Neural progenitor cell (in vitro differentiated cells): ENCODE measurements around the gene C12orf57. TPM values are rescaled to one million over a fixed set of nuclear protein-coding genes. Genes with fewer than 3 reads are reported as not detected.

Experiments
- DNase-seq: peaks from one replicate; pipeline ENCODE4 v3.0.0-alpha.2; 2016; ENCODE audit warnings: low spot score
- H2AFZ ChIP-seq: fragments of 200-600 bp; sonication (generic); replicated peaks from 2 replicates; pipeline ENCODE4 v1.6.1; 2016; ENCODE audit warnings: antibody characterized with exemption
- H3F3A ChIP-seq: fragments of 200-600 bp; sonication (generic); 2 replicates; pipeline ENCODE4 v1.6.1; 2016; ENCODE audit warnings: antibody characterized with exemption, low read depth
- H3K27ac ChIP-seq: fragments of 200-600 bp; sonication (generic); 2 replicates; pipeline ENCODE4 v1.5.1; 2016; ENCODE audit warnings: mild to moderate bottlenecking
- H3K27me3 ChIP-seq: fragments of 200-600 bp; sonication (generic); 2 replicates; pipeline ENCODE4 v1.6.1; 2016; ENCODE audit warnings: mild to moderate bottlenecking, moderate library complexity
- H3K36me3 ChIP-seq: fragments of 200-600 bp; sonication (generic); 2 replicates; pipeline ENCODE4 v1.5.1; 2016
- H3K4me1 ChIP-seq: fragments of 200-600 bp; sonication (generic); 2 replicates; pipeline ENCODE4 v1.6.1; 2016; ENCODE audit warnings: mixed run types
- H3K4me2 ChIP-seq: fragments of 200-600 bp; sonication (generic); 2 replicates; pipeline ENCODE4 v1.6.1; 2016
- H3K4me3 ChIP-seq: fragments of 200-600 bp; sonication (generic); 2 replicates; pipeline ENCODE4 v1.5.1; 2016
- H3K79me2 ChIP-seq: fragments of 200-600 bp; sonication (generic); 2 replicates; pipeline ENCODE4 v1.6.1; 2016; ENCODE audit warnings: low read depth
- H3K9ac ChIP-seq: fragments of 200-600 bp; sonication (generic); 2 replicates; pipeline ENCODE4 v1.6.1; 2016
- H3K9me3 ChIP-seq: fragments of 200-600 bp; sonication (generic); 2 replicates; pipeline ENCODE4 v1.5.1; 2016; ENCODE audit warnings: low read depth
- H4K20me1 ChIP-seq: fragments of 200-600 bp; sonication (generic); 2 replicates; pipeline ENCODE4 v1.6.1; 2016; ENCODE audit warnings: low read depth
- H3K27ac Mint-ChIP-seq: 3 replicates; pipeline ENCODE4 v1.8.0; 2021; ENCODE audit warnings: mixed read lengths
- H3K27me3 Mint-ChIP-seq: 2 replicates; pipeline ENCODE4 v1.8.0; 2022; ENCODE audit warnings: low read depth, mild to moderate bottlenecking, inconsistent platforms, moderate library complexity, mixed read lengths; ENCODE audit not compliant: insufficient read depth
- H3K36me3 Mint-ChIP-seq: 3 replicates; pipeline ENCODE4 v1.8.0; 2021; ENCODE audit warnings: mixed read lengths
- H3K4me1 Mint-ChIP-seq: 3 replicates; pipeline ENCODE4 v1.8.0; 2021; ENCODE audit warnings: mixed read lengths
- H3K4me3 Mint-ChIP-seq: 3 replicates; pipeline ENCODE4 v1.8.0; 2021; ENCODE audit warnings: mild to moderate bottlenecking, moderate library complexity, mixed read lengths
- H3K9me3 Mint-ChIP-seq: 3 replicates; pipeline ENCODE4 v1.8.0; 2020; ENCODE audit warnings: mixed read lengths
- CTCF ChIP-seq: fragments of 200-600 bp; sonication (generic); IDR thresholded peaks from 2 replicates; pipeline ENCODE4 v1.5.1; 2017; ENCODE audit warnings: antibody characterized with exemption, mild to moderate bottlenecking
- EZH2 ChIP-seq: fragments of 200-600 bp; sonication (generic); IDR thresholded peaks from 2 replicates; pipeline ENCODE4 v1.6.1; 2017; ENCODE audit warnings: antibody characterized with exemption, mild to moderate bottlenecking, moderate library complexity
- EZH2phosphoT487 ChIP-seq: fragments of 200-600 bp; sonication (generic); IDR thresholded peaks from 2 replicates; pipeline ENCODE4 v1.6.1; 2017; ENCODE audit warnings: antibody characterized with exemption
- total RNA-seq: library from RNA; depleted of rRNA; stranded (reverse); fragments of >200 nt; gene quantifications from 2 replicates; pipeline ENCODE4 v1.2.3, GENCODE V29; 2015; ENCODE audit warnings: low replicate concordance

The C12orf57 gene
- total RNA-seq, 1 donor from 2014 or later = 314 TPM

GRCh38 chr12:6917491-6918231, 26.2 kb upstream of the C12orf57 start:
- peaks cover 27% of the 10 kb centered on the region for H3F3A ChIP-seq
- no peak for TF ChIP-seq CTCF
- no peaks in the 10 kb centered on the region for H3K36me3 ChIP-seq
- no peaks in the 10 kb centered on the region for H3K9me3 Mint-ChIP-seq
- no peak overlapping the region for H3K4me3 ChIP-seq
- H3K27ac Mint-ChIP-seq = no peak overlapping the region
- peaks cover 13% of the 10 kb centered on the region for H3K4me1 ChIP-seq
- no peak overlapping the region for H3K9ac ChIP-seq
- peaks cover 31% of the 10 kb centered on the region for H3K79me2 ChIP-seq
- H3K4me3 Mint-ChIP-seq = no peak overlapping the region
- no peak overlapping the region for H3K4me2 ChIP-seq
- H3K27ac ChIP-seq = no peak overlapping the region
- peaks cover 29% of the 10 kb centered on the region for H4K20me1 ChIP-seq
- peaks cover 49% of the 10 kb centered on the region for H3K4me1 Mint-ChIP-seq
- H3K36me3 Mint-ChIP-seq = peaks cover 36% of the 10 kb centered on the region
- H3K27me3 Mint-ChIP-seq = peaks cover 5% of the 10 kb centered on the region
- H3K9me3 ChIP-seq = no peaks in the 10 kb centered on the region
- DNase-seq = no peak
- no peaks in the 10 kb centered on the region for H3K27me3 ChIP-seq
- H2AFZ ChIP-seq = no peak overlapping the region

GRCh38 chr12:6919588-6919987, 24.2 kb upstream of the C12orf57 start:
- Mint-ChIP-seq H3K36me3 (peaks cover 40% of the 10 kb centered on the region), H3K9me3 (no peaks in the 10 kb centered on the region), H3K27me3 (peaks cover 7% of the 10 kb centered on the region), H3K4me1 (peaks cover 55% of the 10 kb centered on the region), H3K27ac (no peak overlapping the region), H3K4me3 (no peak overlapping the region)
- H3K4me3 ChIP-seq = no peak overlapping the region
- peaks cover 22% of the 10 kb centered on the region for H3K79me2 ChIP-seq
- H3K36me3 ChIP-seq = no peaks in the 10 kb centered on the region
- H3K9me3 ChIP-seq = no peaks in the 10 kb centered on the region
- H2AFZ ChIP-seq = no peak overlapping the region
- H3K4me2 ChIP-seq = no peak overlapping the region
- peaks cover 3% of the 10 kb centered on the region for H3K4me1 ChIP-seq
- H3F3A ChIP-seq = peaks cover 35% of the 10 kb centered on the region
- TF ChIP-seq EZH2 (no peak), CTCF (no peak), EZH2phosphoT487 (no peak)
- no peaks in the 10 kb centered on the region for H3K27me3 ChIP-seq
- no peak overlapping the region for H3K9ac ChIP-seq
- H4K20me1 ChIP-seq = peaks cover 37% of the 10 kb centered on the region
- DNase-seq = no peak
- no peak overlapping the region for H3K27ac ChIP-seq

GRCh38 chr12:6921539-6921938, 22.3 kb upstream of the C12orf57 start:
- no peak overlapping the region for H3K27ac Mint-ChIP-seq
- no peaks in the 10 kb centered on the region for H3K9me3 Mint-ChIP-seq
- Histone ChIP-seq H3K27me3 (no peaks in the 10 kb centered on the region), H3K9ac (no peak overlapping the region), H3K4me3 (no peak overlapping the region), H2AFZ (no peak overlapping the region), H4K20me1 (peaks cover 29% of the 10 kb centered on the region), H3K36me3 (no peaks in the 10 kb centered on the region), H3K4me1 (peaks cover 20% of the 10 kb centered on the region), H3K79me2 (peaks cover 8% of the 10 kb centered on the region), H3K27ac (no peak overlapping the region), H3K9me3 (no peaks in the 10 kb centered on the region), H3K4me2 (no peak overlapping the region), H3F3A (peaks cover 45% of the 10 kb centered on the region)
- DNase-seq = no peak
- H3K27me3 Mint-ChIP-seq = peaks cover 10% of the 10 kb centered on the region
- H3K4me1 Mint-ChIP-seq = peaks cover 58% of the 10 kb centered on the region
- no peak for TF ChIP-seq EZH2
- no peak for TF ChIP-seq EZH2phosphoT487
- no peak for TF ChIP-seq CTCF
- H3K4me3 Mint-ChIP-seq = peak overlapping the region; percentile 59
- peaks cover 33% of the 10 kb centered on the region for H3K36me3 Mint-ChIP-seq
